Thyroid gland (tissue), 4 donors: Measurements from ENCODE around the gene STARD10. TPM values are rescaled to one million over a fixed set of nuclear protein-coding genes. Genes with fewer than 3 reads are reported as not detected.
A peak's percentile ranks its signal among the peaks of the same experiment; 100 is the strongest.

ENCODE experiments used
- DNase-seq, 2 donors: peaks; one replicate each; pipeline ENCODE4 v3.0.0-alpha.2; 2019
- H3K27ac ChIP-seq, 3 donors: fragments of 200-600 bp; sonication (generic); 1 replicate in 2 of 3; 2 replicates in 1 of 3; pipeline ENCODE4 v1.5.1; 2016 to 2019; ENCODE audit warnings: mild to moderate bottlenecking in 1 of 3, moderate library complexity in 1 of 3
- H3K27me3 ChIP-seq: fragments of 200-600 bp; sonication (generic); one replicate; pipeline ENCODE4 v1.5.1; 2019
- H3K36me3 ChIP-seq, 2 donors: fragments of 200-600 bp; sonication (generic); one replicate each; pipeline ENCODE4 v1.5.1; 2016 to 2019
- H3K4me1 ChIP-seq, 2 donors: fragments of 200-600 bp; sonication (generic); one replicate each; pipeline ENCODE4 v1.5.1; 2017 to 2019
- H3K4me3 ChIP-seq, 3 donors: fragments of 200-600 bp; sonication (generic); replicated peaks in 1 of 3; 1 replicate in 2 of 3; 2 replicates in 1 of 3; pipeline ENCODE4 v1.5.1; 2016; ENCODE audit warnings: mild to moderate bottlenecking in 1 of 3
- H3K9me3 ChIP-seq: fragments of 200-600 bp; sonication (generic); one replicate; pipeline ENCODE4 v1.5.1; 2017
- POLR2A ChIP-seq, 2 donors: fragments of 450-650 bp; IDR thresholded peaks; one replicate each; pipeline ENCODE4 v1.6.1; 2017; ENCODE audit warnings: antibody characterized with exemption in 2 of 2, mild to moderate bottlenecking in 2 of 2, moderate library complexity in 1 of 2
- WGBS, 2 donors: methylation state at CpG; one replicate each; pipeline ENCODE4 v1.1.5; 2017; 5-methylcytosine and 5-hydroxymethylcytosine counted together
- intact Hi-C: fragments of 100-400 bp; cut with DNase I; formaldehyde crosslinking; loops from one replicate; pipeline ENCODE4 v1.15.1; 2023
- total RNA-seq, 4 donors: library from RNA; depleted of rRNA; stranded (reverse); fragments of >200 nt; gene quantifications; one replicate each; pipeline ENCODE4 v1.2.3, GENCODE V29; 2016
- TF ChIP-seq, protein P1 (sequence below), 6 experiments: fragments of 200-600 bp in 3 of 6; fragments of 450-650 bp in 3 of 6; sonication (generic) in 3 of 6; IDR thresholded peaks; one replicate each; pipeline ENCODE4 v1.5.1; 2016 to 2019; ENCODE audit warnings: antibody characterized with exemption in 6 of 6, mild to moderate bottlenecking in 2 of 6, inconsistent platforms in 1 of 6, moderate library complexity in 1 of 6

The STARD10 gene
- total RNA-seq, 4 donors from 2014 or later: 67.7 to 113 (median 82.0) TPM

DNA sequence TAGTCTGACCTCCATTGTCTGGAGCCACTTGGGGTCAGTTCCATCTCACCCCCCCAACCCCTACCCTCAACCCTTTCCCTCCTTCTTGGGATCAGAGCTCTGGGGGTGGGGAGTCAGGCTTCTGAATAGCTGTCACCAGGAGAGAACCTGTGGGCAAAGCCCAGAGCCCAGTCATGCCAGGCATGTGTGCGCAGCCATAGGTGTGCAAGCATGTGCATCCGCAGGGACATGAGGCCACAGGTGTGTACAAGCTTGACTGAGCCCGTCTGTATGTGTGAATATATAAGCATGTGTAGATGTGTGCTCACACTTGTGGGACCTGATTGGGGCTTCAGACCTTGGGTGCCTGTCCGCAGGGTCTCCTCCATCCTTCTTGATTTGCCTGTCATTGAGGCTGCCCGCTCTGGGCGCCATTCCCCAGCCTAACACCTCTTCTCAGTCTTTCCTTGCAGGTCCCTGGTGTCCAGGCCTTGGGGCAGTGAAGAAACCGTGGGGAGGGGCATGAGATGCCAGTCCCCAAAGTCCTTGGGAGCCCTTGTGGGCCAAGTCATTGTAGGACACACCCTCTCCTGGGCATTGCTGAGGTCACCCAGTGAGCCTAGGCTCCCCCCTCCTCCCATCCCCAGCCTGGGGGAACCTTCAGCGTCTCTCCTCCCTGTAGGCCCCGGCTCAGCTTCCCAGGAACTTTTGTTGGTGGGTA lies 29.4 kb upstream of the STARD10 start:
- Histone ChIP-seq H3K27ac (no peak overlapping the region), H3K4me3 (no peak overlapping the region), H3K4me1 (peaks cover 7 to 18% of the 10 kb centered on the region in 2 donors), H3K9me3 (no peaks in the 10 kb centered on the region), H3K27me3 (no peaks in the 10 kb centered on the region), H3K36me3 (no peaks in the 10 kb centered on the region)
- intact Hi-C loops: no loop called here
- no peak for DNase-seq
- no peak for TF ChIP-seq POLR2A (IDR thresholded peaks at IDR 0.05)
- TF ChIP-seq, protein P1, sequence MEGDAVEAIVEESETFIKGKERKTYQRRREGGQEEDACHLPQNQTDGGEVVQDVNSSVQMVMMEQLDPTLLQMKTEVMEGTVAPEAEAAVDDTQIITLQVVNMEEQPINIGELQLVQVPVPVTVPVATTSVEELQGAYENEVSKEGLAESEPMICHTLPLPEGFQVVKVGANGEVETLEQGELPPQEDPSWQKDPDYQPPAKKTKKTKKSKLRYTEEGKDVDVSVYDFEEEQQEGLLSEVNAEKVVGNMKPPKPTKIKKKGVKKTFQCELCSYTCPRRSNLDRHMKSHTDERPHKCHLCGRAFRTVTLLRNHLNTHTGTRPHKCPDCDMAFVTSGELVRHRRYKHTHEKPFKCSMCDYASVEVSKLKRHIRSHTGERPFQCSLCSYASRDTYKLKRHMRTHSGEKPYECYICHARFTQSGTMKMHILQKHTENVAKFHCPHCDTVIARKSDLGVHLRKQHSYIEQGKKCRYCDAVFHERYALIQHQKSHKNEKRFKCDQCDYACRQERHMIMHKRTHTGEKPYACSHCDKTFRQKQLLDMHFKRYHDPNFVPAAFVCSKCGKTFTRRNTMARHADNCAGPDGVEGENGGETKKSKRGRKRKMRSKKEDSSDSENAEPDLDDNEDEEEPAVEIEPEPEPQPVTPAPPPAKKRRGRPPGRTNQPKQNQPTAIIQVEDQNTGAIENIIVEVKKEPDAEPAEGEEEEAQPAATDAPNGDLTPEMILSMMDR (IDR thresholded peaks at IDR 0.05): no peak
- WGBS, 2 donors: 93 to 96% methylated on average over 6 to 9 of the region's 9 CpGs

DNA sequence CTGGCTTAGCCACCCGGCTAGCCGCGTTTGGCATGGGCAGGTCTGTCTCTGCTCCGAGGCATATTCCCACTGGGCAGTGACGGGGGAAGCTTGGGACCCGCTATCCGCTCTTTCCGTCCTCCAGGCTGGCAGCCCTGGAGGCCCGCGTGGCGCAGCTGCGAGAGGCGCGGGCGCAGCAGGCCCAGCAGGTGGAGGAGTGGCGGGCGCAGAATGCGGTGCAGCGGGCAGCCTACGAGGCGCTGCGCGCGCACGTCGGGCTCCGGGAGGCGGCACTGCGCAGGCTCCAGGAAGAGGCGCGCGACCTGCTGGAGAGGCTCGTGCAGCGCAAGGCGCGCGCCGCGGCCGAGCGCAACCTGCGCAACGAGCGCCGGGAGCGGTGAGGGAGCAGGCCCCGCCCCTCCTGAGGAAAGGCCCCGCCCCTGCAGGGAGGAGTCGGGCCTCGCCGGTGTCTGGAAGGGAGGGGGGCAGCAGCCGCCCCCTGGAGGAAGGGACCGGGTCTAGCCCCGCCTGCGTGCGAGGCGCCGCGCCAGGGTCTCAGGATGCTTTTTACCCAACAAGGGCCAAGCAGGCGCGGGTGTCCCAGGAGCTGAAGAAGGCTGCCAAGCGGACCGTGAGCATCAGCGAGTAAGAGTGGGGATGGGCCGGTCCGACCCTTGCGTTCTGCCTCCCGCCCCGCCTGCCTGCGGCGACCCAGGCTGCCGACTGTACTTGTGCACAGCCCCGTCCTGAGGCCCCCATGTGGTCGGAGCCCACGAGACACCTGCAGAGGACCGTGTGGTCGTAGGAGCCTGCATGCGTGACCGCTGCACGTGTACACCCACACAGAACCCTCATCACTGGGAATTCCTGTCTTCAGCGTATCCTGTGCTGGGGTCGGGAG lies 28.3 kb upstream of the STARD10 start:
- intact Hi-C loops: no loop called here
- H3K4me3 ChIP-seq: peak overlapping the region in 2 of 3 donors; percentile 21 to 48
- peak overlapping the region; percentile 48 to 76 (median 51) for H3K27ac ChIP-seq
- WGBS, 2 donors: 18 to 38% methylated on average over 34 to 38 of the region's 82 CpGs
- H3K36me3 ChIP-seq: no peaks in the 10 kb centered on the region
- H3K9me3 ChIP-seq: no peaks in the 10 kb centered on the region
- peaks cover 7 to 18% of the 10 kb centered on the region in 2 donors for H3K4me1 ChIP-seq
- no peaks in the 10 kb centered on the region for H3K27me3 ChIP-seq
- peak; percentile 89 to 90 for DNase-seq
- TF ChIP-seq POLR2A (IDR thresholded peaks at IDR 0.05): peak; percentile 32 to 74
- TF ChIP-seq, protein P1 (IDR thresholded peaks at IDR 0.05): peak in 3 of 6 experiments; percentile 24 to 35 (median 35)

DNA sequence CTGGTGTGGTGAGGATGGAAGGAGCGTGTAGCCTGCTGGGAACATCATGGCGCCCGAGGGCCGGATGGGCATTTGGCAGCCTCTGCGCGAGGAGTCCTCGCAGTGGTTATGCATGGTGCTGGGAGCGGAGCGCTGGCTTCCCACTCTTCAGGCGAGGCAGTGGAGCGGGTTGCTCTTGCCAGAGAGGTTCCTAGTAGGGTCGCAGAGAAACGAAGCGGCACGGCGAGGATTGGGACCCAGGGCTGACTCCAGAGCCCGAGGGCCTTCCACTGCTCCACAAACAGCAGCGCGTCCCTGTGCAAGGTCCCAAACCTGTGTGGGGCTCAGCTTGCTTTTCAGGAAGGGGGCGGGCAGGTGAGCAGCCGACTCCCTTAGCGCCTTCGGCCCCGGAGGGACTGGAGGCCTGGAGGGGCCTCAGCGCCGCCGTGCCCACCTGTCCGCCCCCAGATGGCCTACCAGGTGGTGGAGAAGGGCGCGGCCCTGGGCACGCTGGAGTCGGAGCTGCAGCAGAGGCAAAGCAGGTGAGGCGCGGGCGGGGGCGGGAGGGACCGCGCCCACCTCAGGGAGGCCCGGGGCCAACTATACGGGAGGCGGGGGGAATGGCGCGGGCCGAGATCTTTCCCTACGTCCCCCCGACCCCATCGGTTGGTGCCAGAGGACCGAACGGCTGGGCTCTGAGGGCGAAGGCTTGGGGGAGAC lies 27.5 kb upstream of the STARD10 start:
- DNase-seq: peak in 1 of 2 donors; percentile 35
- intact Hi-C loops: no loop called here
- 61 to 83% methylated on average over 14 to 25 of the region's 50 CpGs for WGBS, 2 donors

DNA sequence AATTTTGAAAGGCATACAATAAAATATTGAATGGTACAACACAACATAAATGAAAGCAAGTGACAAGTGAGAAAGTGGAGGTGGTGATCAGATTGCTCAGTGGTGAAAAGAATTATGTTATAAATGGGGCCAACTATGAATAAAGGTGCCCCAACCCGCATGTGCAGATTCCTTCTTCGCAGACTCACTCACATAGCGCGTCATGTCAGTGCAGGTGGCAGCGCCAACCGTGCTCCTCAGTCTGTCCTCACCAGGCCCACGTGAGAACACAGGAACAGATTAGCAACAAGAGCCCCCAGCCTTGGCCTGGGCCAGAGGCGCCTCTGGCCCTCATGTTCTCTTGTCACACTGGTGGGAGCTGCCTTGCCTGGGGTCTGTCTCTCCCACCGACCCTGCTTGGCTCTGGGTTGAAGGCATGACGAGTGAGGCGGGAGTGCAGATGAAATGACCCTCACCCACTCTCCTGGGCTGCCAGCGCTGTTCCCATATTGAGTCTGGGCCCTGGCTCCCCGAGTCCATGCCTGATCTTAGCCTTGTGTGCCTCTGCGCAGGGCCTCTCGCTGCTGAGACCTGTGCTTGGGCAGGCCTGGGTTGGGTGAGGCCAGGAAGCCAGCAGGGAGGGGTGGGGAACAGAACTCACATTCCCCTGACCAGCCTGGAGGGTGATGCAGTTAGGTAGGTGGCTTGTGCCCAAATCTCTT lies 26.7 kb upstream of the STARD10 start:
- Histone ChIP-seq H3K36me3 (no peaks in the 10 kb centered on the region), H3K27ac (no peak overlapping the region), H3K27me3 (no peaks in the 10 kb centered on the region), H3K9me3 (no peaks in the 10 kb centered on the region), H3K4me1 (peaks cover 9 to 22% of the 10 kb centered on the region in 2 donors), H3K4me3 (no peak overlapping the region)
- WGBS, 2 donors: 94 to 99% methylated on average over 12 to 15 of the region's 15 CpGs
- no peak for DNase-seq
- intact Hi-C loops: no loop called here
- TF ChIP-seq POLR2A (IDR thresholded peaks at IDR 0.05): no peak
- TF ChIP-seq, protein P1 (IDR thresholded peaks at IDR 0.05): no peak

More for the DNA sequence above, 27.5 kb upstream of the STARD10 start:
- H3K4me3 ChIP-seq: peak overlapping the region in 2 of 3 donors; percentile 21 to 48
- no peaks in the 10 kb centered on the region for H3K27me3 ChIP-seq
- H3K27ac ChIP-seq: peak overlapping the region; percentile 13 to 76 (median 48)
- H3K36me3 ChIP-seq: no peaks in the 10 kb centered on the region
- H3K9me3 ChIP-seq: no peaks in the 10 kb centered on the region
- TF ChIP-seq, protein P1 (IDR thresholded peaks at IDR 0.05): no peak
- TF ChIP-seq POLR2A (IDR thresholded peaks at IDR 0.05): no peak
- H3K4me1 ChIP-seq: peaks cover 7 to 18% of the 10 kb centered on the region in 2 donors
